IMR-90 (cell line): ENCODE results near the gene COL4A2. TPM values are rescaled to one million over a fixed set of nuclear protein-coding genes. Genes with fewer than 3 reads are reported as not detected.
A peak's percentile ranks its signal among the peaks of the same experiment; 100 is the strongest.

Experiments used
- ATAC-seq: fragments of 200-7000 bp; cut with Tn5 transposase; 2 replicates; pipeline ENCODE4 v1.9.1; 2020; ENCODE audit warnings: low read depth, mild to moderate bottlenecking, moderate library complexity
- BruUV-seq: library from RNA; stranded (reverse); fragments of 400-500 nt; replicated peaks from 2 replicates; lab custom pipeline; 2021; lab: Mats Ljungman, UMichigan
- CTCF ChIA-PET: fragments of 300-600 bp; formaldehyde crosslinking; extraction: SDS; loops from one replicate; lab custom pipeline; 2021; ENCODE audit warnings: antibody characterized with exemption; lab: Yijun Ruan, JAX
- POLR2A ChIA-PET: fragments of 300-600 bp; sonication (Branson Sonifier 250); formaldehyde crosslinking; loops from one replicate; lab custom pipeline; 2022; ENCODE audit warnings: antibody characterized with exemption; ENCODE audit not compliant: unreplicated experiment; lab: Charles Lee
- DNase-seq: peaks from one replicate; pipeline ENCODE4 v3.0.0; 2013
- H2AFZ ChIP-seq: replicated peaks from 2 replicates; pipeline ENCODE3; 2013; ENCODE audit warnings: low read length, mild to moderate bottlenecking; ENCODE audit not compliant: poor library complexity
- H2AK5ac ChIP-seq: 2 replicates; pipeline ENCODE4 v1.6.1; 2013; ENCODE audit warnings: low read depth, low read length, inconsistent platforms
- H2AK9ac ChIP-seq: replicated peaks from 2 replicates; pipeline ENCODE3; 2013; ENCODE audit warnings: mild to moderate bottlenecking, low read depth, low read length, moderate library complexity; ENCODE audit not compliant: poor library complexity
- H2BK120ac ChIP-seq: 2 replicates; pipeline ENCODE4 v1.6.1; 2013; ENCODE audit warnings: low read depth, low read length, inconsistent platforms
- H2BK15ac ChIP-seq: 3 replicates; pipeline ENCODE4 v1.6.1; 2013; ENCODE audit warnings: low read depth, low read length, inconsistent platforms
- H2BK20ac ChIP-seq: 2 replicates; pipeline ENCODE4 v1.6.1; 2013; ENCODE audit warnings: low read depth, mild to moderate bottlenecking, inconsistent platforms, low read length, moderate library complexity
- H2BK5ac ChIP-seq: 2 replicates; pipeline ENCODE4 v1.6.1; 2013; ENCODE audit warnings: mild to moderate bottlenecking, low read depth, low read length, inconsistent platforms; ENCODE audit not compliant: poor library complexity, severe bottlenecking
- H3K14ac ChIP-seq: replicated peaks from 2 replicates; pipeline ENCODE4 v1.6.1; 2013; ENCODE audit warnings: low read depth, low read length, inconsistent platforms
- H3K18ac ChIP-seq: 2 replicates; pipeline ENCODE4 v1.6.1; 2013; ENCODE audit warnings: low read depth, low read length, control low read depth
- H3K23ac ChIP-seq: 2 replicates; pipeline ENCODE4 v1.6.1; 2013; ENCODE audit warnings: low read depth, low read length, inconsistent platforms
- H3K27ac ChIP-seq: 2 replicates; pipeline ENCODE4 v1.5.1; 2013; ENCODE audit warnings: mild to moderate bottlenecking, control low read depth, low read length; ENCODE audit not compliant: insufficient read depth
- H3K27me3 ChIP-seq: 2 replicates; pipeline ENCODE4 v1.6.1; 2013; ENCODE audit warnings: low read length; ENCODE audit not compliant: control insufficient read depth, insufficient read depth
- H3K36me3 ChIP-seq: 2 replicates; pipeline ENCODE4 v1.6.1; 2013; ENCODE audit warnings: low read length, mixed read lengths; ENCODE audit not compliant: control insufficient read depth, insufficient read depth
- H3K4ac ChIP-seq: 2 replicates; pipeline ENCODE4 v1.6.1; 2013; ENCODE audit warnings: low read depth, low read length, inconsistent platforms
- H3K4me1 ChIP-seq: 2 replicates; pipeline ENCODE4 v1.6.1; 2013; ENCODE audit warnings: low read length, mixed read lengths; ENCODE audit not compliant: control insufficient read depth, insufficient read depth
- H3K4me2 ChIP-seq: 2 replicates; pipeline ENCODE4 v1.6.1; 2013; ENCODE audit warnings: low read depth, mild to moderate bottlenecking, control low read depth, low read length, moderate library complexity
- H3K4me3 ChIP-seq: 2 replicates; pipeline ENCODE4 v1.5.1; 2013; ENCODE audit warnings: low read depth, mild to moderate bottlenecking, control low read depth, low read length, moderate library complexity; ENCODE audit not compliant: insufficient read depth
- H3K56ac ChIP-seq: 2 replicates; pipeline ENCODE4 v1.6.1; 2013; ENCODE audit warnings: low read length, inconsistent platforms; ENCODE audit not compliant: insufficient read depth; ENCODE audit errors: extremely low read depth
- H3K79me1 ChIP-seq, 2 experiments: 2 replicates each; pipeline ENCODE4 v1.6.1; 2013; ENCODE audit warnings: low read length in 2 of 2, inconsistent platforms in 1 of 2, low read depth in 1 of 2
- H3K9ac ChIP-seq: 2 replicates; pipeline ENCODE4 v1.6.1; 2013; ENCODE audit warnings: low read depth, low read length, control low read depth
- H3K9me1 ChIP-seq: 2 replicates; pipeline ENCODE4 v1.6.1; 2013; ENCODE audit warnings: low read length, inconsistent platforms; ENCODE audit not compliant: insufficient read depth
- H3K9me3 ChIP-seq: 2 replicates; pipeline ENCODE4 v1.6.1; 2013; ENCODE audit warnings: low read length; ENCODE audit not compliant: control insufficient read depth, insufficient read depth
- H4K20me1 ChIP-seq: 2 replicates; pipeline ENCODE4 v1.6.1; 2013; ENCODE audit warnings: low read length, inconsistent platforms; ENCODE audit not compliant: insufficient read depth
- H4K5ac ChIP-seq: 2 replicates; pipeline ENCODE4 v1.6.1; 2013; ENCODE audit warnings: mild to moderate bottlenecking, low read depth, low read length, control low read depth
- H4K8ac ChIP-seq, 2 experiments: 2 replicates each; pipeline ENCODE4 v1.6.1; 2013; ENCODE audit warnings: low read depth in 2 of 2, low read length in 2 of 2, control low read depth in 1 of 2, inconsistent platforms in 1 of 2
- H4K91ac ChIP-seq: 2 replicates; pipeline ENCODE4 v1.6.1; 2013; ENCODE audit warnings: low read depth, low read length, inconsistent platforms; ENCODE audit not compliant: insufficient read depth
- BHLHE40 ChIP-seq: fragments of 150-350 bp; IDR thresholded peaks from 2 replicates; pipeline ENCODE4 v1.6.1; 2016; ENCODE audit warnings: mild to moderate bottlenecking, low read depth, low read length
- CEBPB ChIP-seq: IDR thresholded peaks from 2 replicates; pipeline ENCODE4 v1.6.1; 2012; ENCODE audit warnings: low read depth, low read length, improper control_type of control experiment
- MXI1 ChIP-seq: IDR thresholded peaks from 2 replicates; pipeline ENCODE4 v1.6.1; 2012; ENCODE audit warnings: low read depth, mild to moderate bottlenecking, low read length, moderate library complexity, borderline replicate concordance
- WGBS, 2 experiments: methylation state at CpG; one replicate each; pipeline versions ENCODE4 v1.1.5 to v1.1.7; 2013; ENCODE audit warnings: missing lambda C conversion rate in 2 of 2; ENCODE audit not compliant: insufficient read length in 1 of 2; ENCODE audit errors: extremely low coverage in 2 of 2; 5-methylcytosine and 5-hydroxymethylcytosine counted together
- dilution Hi-C: fragments of 300-500 bp; cut with HindIII; formaldehyde crosslinking; loops from one replicate; pipeline ENCODE4 v1.14.3; 2018; ENCODE audit warnings: low sequenced_read_pairs; ENCODE audit not compliant: unreplicated experiment
- in situ Hi-C: fragments of 300-500 bp; cut with MboI; formaldehyde crosslinking; loops from 3 replicates; pipeline ENCODE4 v1.14.3; 2019; ENCODE audit warnings: low sequenced_read_pairs, inconsistent platforms, mixed read lengths
- intact Hi-C: fragments of 100-400 bp; cut with micrococcal nuclease; formaldehyde crosslinking; loops from 2 replicates; pipeline ENCODE4 v1.10.0; 2022
- polyA plus RNA-seq, 3 experiments: library from polyadenylated mRNA; depleted of rRNA; stranded (reverse); fragments of >200 nt; gene quantifications; 2 replicates each; pipeline ENCODE4 v1.2.3, GENCODE V29; 2012; ENCODE audit warnings: low replicate concordance in 1 of 3
- total RNA-seq: library from RNA; depleted of rRNA; stranded (reverse); fragments of >200 nt; gene quantifications from 2 replicates; pipeline ENCODE4 v1.2.3, GENCODE V29; 2012

The COL4A2 gene
- total and polyA plus RNA-seq, 2 of the 4 experiments (the other 2 are of a cell fraction) = 90.7 to 457 TPM

DNA sequence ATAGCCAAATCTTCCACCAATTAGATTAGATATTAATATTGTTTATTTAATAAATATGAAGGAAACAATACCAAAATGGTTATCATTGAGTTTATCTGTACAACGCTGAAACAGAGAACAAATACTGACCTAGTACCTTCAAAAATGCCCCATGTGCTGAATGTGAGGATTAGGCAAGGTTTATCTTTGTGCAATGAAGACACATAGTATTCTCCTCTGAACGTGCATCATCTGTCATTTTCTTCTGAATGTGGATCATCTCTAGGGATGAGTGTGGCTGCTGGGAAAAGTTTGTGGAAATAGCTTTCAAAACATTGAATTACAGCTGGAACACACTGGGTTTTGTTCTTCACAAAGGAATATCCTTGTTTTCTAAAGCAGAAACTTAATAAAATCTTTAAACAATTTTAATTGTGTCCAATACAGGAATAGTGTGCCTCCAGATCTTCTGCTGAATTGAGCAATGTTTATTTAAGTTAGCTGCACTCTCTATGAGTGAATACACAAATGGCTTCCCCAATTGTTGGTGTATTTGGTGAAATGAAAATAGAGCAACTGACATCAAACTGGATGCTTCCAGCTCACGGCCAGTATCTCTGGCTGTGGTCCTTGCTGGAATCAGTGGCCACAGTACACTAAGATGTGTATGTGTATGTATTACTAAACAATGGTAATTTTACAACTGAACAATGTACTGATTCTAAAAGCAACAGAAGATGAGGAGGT lies 6.8 kb upstream of the COL4A2 start:
- Histone ChIP-seq H3K79me1 (peaks cover 13 to 82% of the 10 kb centered on the region in 2 experiments; a peak in 3 of 4 replicates), H3K9me3 (no peaks in the 10 kb centered on the region), H3K18ac (peak overlapping the region; percentile 50; the same call in 1 of the 2 replicates), H4K5ac (no peak overlapping the region), H3K23ac (peak overlapping the region; percentile 21; the same call in 1 of the 2 replicates), H3K9ac (no peak overlapping the region), H2BK20ac (peak overlapping the region; percentile 2; the same call in 1 of the 2 replicates), H4K20me1 (peaks cover 96% of the 10 kb centered on the region), H4K91ac (no peak overlapping the region), H3K9me1 (peaks cover 44% of the 10 kb centered on the region), H3K36me3 (peaks cover 25% of the 10 kb centered on the region), H3K4me3 (no peak overlapping the region), H2BK120ac (0 out of 2 replicates have a peak overlapping the region, but pooled peaks have one; percentile 6), H2AK5ac (peak overlapping the region; percentile 20; the same call in 1 of the 2 replicates), H3K14ac (no peak overlapping the region; the same call in 1 of the 2 replicates), H2BK5ac (peak overlapping the region; percentile 57), H3K4me2 (peak overlapping the region; percentile 40), H3K27me3 (no peaks in the 10 kb centered on the region), H2AK9ac (no peak overlapping the region), H4K8ac (peak overlapping the region in 1 of 2 experiments; percentile 10; a peak in 1 of 4 replicates), H2BK15ac (no peak overlapping the region), H3K4me1 (peaks cover 34% of the 10 kb centered on the region), H3K56ac (no peak overlapping the region), H3K27ac (peak overlapping the region; percentile 46; the same call in 1 of the 2 replicates), H3K4ac (peak overlapping the region; percentile 14; the same call in 1 of the 2 replicates), H2AFZ (no peak overlapping the region)
- dilution Hi-C loops (no loop called here), in situ Hi-C loops (no loop called here), intact Hi-C loops (no loop called here)
- ATAC-seq (peak; percentile 6; the same call in 1 of the 2 replicates), DNase-seq (peak; percentile 69)
- WGBS, 2 experiments = no CpG with 5 or more reads among the region's 3 CpGs
- ChIA-PET POLR2A (interaction anchor here (1.1 to 1.2 kb wide), 2 partner anchors 38 to 46 kb away, joined by 3 read pairs; no protein-coding TSS in a partner anchor), CTCF (interaction anchor here (1.1 to 1.3 kb wide), 2 partner anchors 33 to 52 kb away, joined by 3 to 4 read pairs; no protein-coding TSS in a partner anchor)
- no TSS peak for BruUV-seq
- TF ChIP-seq MXI1 (no peak), BHLHE40 (peak; percentile 2; the same call in 1 of the 2 replicates), CEBPB (peak; percentile 85)
